ENCODE data around the gene DRAXIN. TPM values are rescaled to one million over a fixed set of nuclear protein-coding genes. Genes with fewer than 3 reads are reported as not detected.

DRAXIN gene
- total RNA-seq, 4 donors from 2014 or later: 0.14 to 0.16 TPM; not detected in 2

DNA sequence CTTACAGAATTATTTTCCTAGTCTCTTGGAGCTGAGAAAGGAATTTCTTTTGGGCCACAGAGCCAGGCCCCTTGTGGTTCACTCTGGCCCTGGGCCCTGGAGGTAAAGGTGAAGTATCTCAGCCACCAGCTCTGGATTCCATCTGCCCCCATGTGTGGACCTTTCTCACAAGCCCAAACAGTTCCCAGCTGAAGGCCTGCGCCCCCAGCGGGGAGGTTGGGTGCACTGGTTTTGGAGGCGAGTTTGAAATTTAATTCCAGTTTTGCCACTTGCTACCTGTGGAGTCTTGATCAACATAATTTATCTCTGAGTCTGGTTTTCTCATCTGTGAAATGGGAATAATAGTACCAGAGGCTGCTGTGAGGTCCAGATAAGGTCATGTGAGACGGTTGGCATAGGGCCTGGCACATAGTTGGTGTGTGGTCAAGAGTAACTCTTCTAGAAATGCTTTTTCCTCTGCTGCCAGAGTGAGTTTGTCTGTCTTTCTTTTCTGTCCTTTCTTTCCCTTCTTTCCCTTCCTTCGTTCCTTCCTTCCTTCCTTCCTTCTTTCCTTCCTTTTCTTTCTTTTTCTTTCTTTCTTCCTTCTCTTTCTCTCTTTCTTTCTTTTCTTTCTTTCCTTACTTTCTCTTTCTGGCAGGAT, 50.5 kb downstream of the DRAXIN start:
- H3K4me3 ChIP-seq: no peak overlapping the region
- TF ChIP-seq, protein P1, sequence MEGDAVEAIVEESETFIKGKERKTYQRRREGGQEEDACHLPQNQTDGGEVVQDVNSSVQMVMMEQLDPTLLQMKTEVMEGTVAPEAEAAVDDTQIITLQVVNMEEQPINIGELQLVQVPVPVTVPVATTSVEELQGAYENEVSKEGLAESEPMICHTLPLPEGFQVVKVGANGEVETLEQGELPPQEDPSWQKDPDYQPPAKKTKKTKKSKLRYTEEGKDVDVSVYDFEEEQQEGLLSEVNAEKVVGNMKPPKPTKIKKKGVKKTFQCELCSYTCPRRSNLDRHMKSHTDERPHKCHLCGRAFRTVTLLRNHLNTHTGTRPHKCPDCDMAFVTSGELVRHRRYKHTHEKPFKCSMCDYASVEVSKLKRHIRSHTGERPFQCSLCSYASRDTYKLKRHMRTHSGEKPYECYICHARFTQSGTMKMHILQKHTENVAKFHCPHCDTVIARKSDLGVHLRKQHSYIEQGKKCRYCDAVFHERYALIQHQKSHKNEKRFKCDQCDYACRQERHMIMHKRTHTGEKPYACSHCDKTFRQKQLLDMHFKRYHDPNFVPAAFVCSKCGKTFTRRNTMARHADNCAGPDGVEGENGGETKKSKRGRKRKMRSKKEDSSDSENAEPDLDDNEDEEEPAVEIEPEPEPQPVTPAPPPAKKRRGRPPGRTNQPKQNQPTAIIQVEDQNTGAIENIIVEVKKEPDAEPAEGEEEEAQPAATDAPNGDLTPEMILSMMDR (IDR thresholded peaks at IDR 0.05): no peak
- no peak for TF ChIP-seq POLR2A (IDR thresholded peaks at IDR 0.05)
- H3K27me3 ChIP-seq: no peaks in the 10 kb centered on the region
- intact Hi-C loops (cut with DNase I; ENCODE audit: low total_unique reads): no loop called here
- no peaks in the 10 kb centered on the region for H3K9me3 ChIP-seq
- H3K27ac ChIP-seq: no peak overlapping the region
- no peak for DNase-seq
- H3K4me1 ChIP-seq: peaks cover 0 to 17% (median 5%) of the 10 kb centered on the region in 4 donors
- WGBS, 2 donors (ENCODE audit: low coverage in 1 of 2): 91 to 93% methylated on average over 2 to 5 of the region's 5 CpGs
- peaks cover 0 to 7% (median 0%) of the 10 kb centered on the region in 4 donors for H3K36me3 ChIP-seq
- in situ Hi-C loops (cut with MboI; ENCODE audit: low pct_ligation_motif_present in 1 of 4, low pct_unique_long_range_greater_than_20kb in 1 of 4, low sequenced_read_pairs in 3 of 4): no loop called here

DNA sequence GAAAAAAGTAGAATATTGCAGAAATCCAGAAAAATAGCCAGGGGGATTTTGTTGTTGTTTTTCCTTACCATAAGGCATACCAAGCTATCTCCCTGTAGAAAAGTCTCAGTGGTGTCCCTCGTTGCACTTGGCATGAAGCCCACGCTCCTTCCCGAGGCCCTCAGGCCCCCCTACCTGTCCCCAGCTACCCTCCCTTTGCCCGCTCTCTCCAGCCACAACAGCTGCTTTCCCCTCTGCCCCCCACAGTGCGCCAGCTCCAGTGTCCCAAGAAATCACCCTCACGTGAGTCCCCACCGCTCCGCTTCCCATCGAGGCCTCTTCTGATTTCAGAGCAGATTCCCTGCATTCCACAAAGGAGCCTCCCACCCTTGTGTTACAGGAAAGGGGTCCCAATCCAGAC, 52.8 kb downstream of the DRAXIN start:
- in situ Hi-C loops (cut with MboI; ENCODE audit: low pct_ligation_motif_present in 1 of 4, low pct_unique_long_range_greater_than_20kb in 1 of 4, low sequenced_read_pairs in 3 of 4) (no loop called here), intact Hi-C loops (cut with DNase I; ENCODE audit: low total_unique reads) (no loop called here)
- peaks cover 0 to 7% (median 0%) of the 10 kb centered on the region in 4 donors for H3K36me3 ChIP-seq
- no peak overlapping the region for H3K4me3 ChIP-seq
- H3K27ac ChIP-seq: no peak overlapping the region
- 82 to 92% methylated on average over 7 to 9 of the region's 9 CpGs for WGBS, 2 donors (ENCODE audit: low coverage in 1 of 2)
- TF ChIP-seq, protein P1 (IDR thresholded peaks at IDR 0.05): no peak
- TF ChIP-seq EP300 (IDR thresholded peaks at IDR 0.05; ENCODE audit: low read depth) (no peak), POLR2A (IDR thresholded peaks at IDR 0.05) (no peak), POLR2AphosphoS5 (IDR thresholded peaks at IDR 0.05) (no peak)
- H3K4me1 ChIP-seq: peaks cover 0 to 11% (median 0%) of the 10 kb centered on the region in 4 donors
- no peaks in the 10 kb centered on the region for H3K9me3 ChIP-seq
- DNase-seq: no peak
- no peaks in the 10 kb centered on the region for H3K27me3 ChIP-seq

DNA sequence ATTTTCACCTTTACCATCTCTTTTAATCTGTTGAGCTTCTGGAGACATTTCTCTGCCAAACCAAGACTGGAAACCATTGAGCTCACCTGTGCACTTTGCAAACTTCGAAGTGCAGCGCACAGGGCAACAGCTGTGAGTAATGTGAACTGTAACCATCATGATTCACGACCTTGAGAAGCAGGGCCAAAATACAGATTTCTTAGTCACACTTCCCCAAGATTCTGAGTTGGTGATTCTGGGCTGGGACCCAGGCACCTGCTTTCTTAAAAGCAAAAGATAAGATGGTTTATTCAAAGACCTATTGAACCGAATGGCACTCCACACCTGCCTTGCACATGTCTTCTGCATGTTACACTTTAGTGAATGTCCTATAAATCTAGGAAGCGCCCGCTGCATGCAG, 54.6 kb downstream of the DRAXIN start:
- intact Hi-C loops (cut with DNase I; ENCODE audit: low total_unique reads): no loop called here
- TF ChIP-seq POLR2AphosphoS5 (IDR thresholded peaks at IDR 0.05): no peak
- TF ChIP-seq, protein P1 (IDR thresholded peaks at IDR 0.05): no peak
- no peak for TF ChIP-seq POLR2A (IDR thresholded peaks at IDR 0.05)
- no peak for TF ChIP-seq EP300 (IDR thresholded peaks at IDR 0.05; ENCODE audit: low read depth)
- in situ Hi-C loops (cut with MboI; ENCODE audit: low pct_ligation_motif_present in 1 of 4, low pct_unique_long_range_greater_than_20kb in 1 of 4, low sequenced_read_pairs in 3 of 4): no loop called here
- Histone ChIP-seq H3K4me3 (no peak overlapping the region), H3K4me1 (peaks cover 0 to 6% (median 0%) of the 10 kb centered on the region in 4 donors), H3K27me3 (no peaks in the 10 kb centered on the region), H3K27ac (no peak overlapping the region), H3K9me3 (no peaks in the 10 kb centered on the region), H3K36me3 (peaks cover 0 to 7% (median 0%) of the 10 kb centered on the region in 4 donors)
- 67 to 83% methylated on average over 2 to 6 of the region's 6 CpGs for WGBS, 2 donors (ENCODE audit: low coverage in 1 of 2)
- DNase-seq: no peak

GRCh38 chr1:11746795-11747487, 55.4 kb downstream of the DRAXIN start:
- no peak overlapping the region for H3K4me3 ChIP-seq
- no peaks in the 10 kb centered on the region for H3K27me3 ChIP-seq
- intact Hi-C loops (cut with DNase I; ENCODE audit: low total_unique reads) (no loop called here), in situ Hi-C loops (cut with MboI; ENCODE audit: low pct_ligation_motif_present in 1 of 4, low pct_unique_long_range_greater_than_20kb in 1 of 4, low sequenced_read_pairs in 3 of 4) (no loop called here)
- WGBS, 2 donors (ENCODE audit: low coverage in 1 of 2): 92 to 100% methylated on average over 1 to 20 of the region's 20 CpGs
- no peak for TF ChIP-seq EP300 (IDR thresholded peaks at IDR 0.05; ENCODE audit: low read depth)
- no peak overlapping the region for H3K27ac ChIP-seq
- peaks cover 0 to 7% (median 0%) of the 10 kb centered on the region in 4 donors for H3K36me3 ChIP-seq
- no peaks in the 10 kb centered on the region for H3K9me3 ChIP-seq
- H3K4me1 ChIP-seq: peaks cover 0 to 3% (median 0%) of the 10 kb centered on the region in 4 donors
- DNase-seq: no peak
